A549 (cell line): ENCODE data around the gene SIGLEC7. TPM values are rescaled to one million over a fixed set of nuclear protein-coding genes. Genes with fewer than 3 reads are reported as not detected.

Experiments
- ATAC-seq, 2 experiments: fragments of 200-7000 bp in 1 of 2; fragments of >200 bp in 1 of 2; cut with Nextera tagmentation in 1 of 2; cut with Tn5 transposase in 1 of 2; 3 replicates each; pipeline versions ENCODE4 v1.8.0 to v1.9.1; 2018 to 2020; ENCODE audit warnings: mild to moderate bottlenecking in 1 of 2, moderate library complexity in 1 of 2
- CTCF ChIA-PET: fragments of 300-600 bp; sonication (Branson Sonifier 250); formaldehyde crosslinking; extraction: SDS; loops from one replicate; lab custom pipeline; 2021; ENCODE audit warnings: antibody characterized with exemption, inconsistent platforms; lab: Yijun Ruan, JAX
- POLR2A ChIA-PET: fragments of 350-600 bp; formaldehyde crosslinking; extraction: SDS; loops from one replicate; lab custom pipeline; 2021; ENCODE audit warnings: antibody characterized with exemption, inconsistent platforms; lab: Yijun Ruan, JAX
- DNase-seq, 2 experiments: peaks; one replicate each; pipeline versions ENCODE4 v3.0.0 to v3.0.0-alpha.2; 2011 to 2016; ENCODE audit warnings: low read depth in 1 of 2, low spot score in 1 of 2
- FAIRE-seq: peaks from 2 replicates; lab custom pipeline; 2011; peaks lifted over from hg19 to GRCh38; lab: Jason Lieb, UNC
- H3K27ac ChIP-seq, 2 experiments: fragments of >200 bp; sonication (Bioruptor Twin); formaldehyde crosslinking; 3 replicates each; pipeline ENCODE4 v1.5.1; 2016 to 2017
- H3K4me1 ChIP-seq: fragments of >200 bp; sonication (Bioruptor Twin); formaldehyde crosslinking; 3 replicates; pipeline ENCODE4 v1.6.1; 2016
- H3K4me2 ChIP-seq: fragments of >200 bp; sonication (Bioruptor Twin); formaldehyde crosslinking; 3 replicates; pipeline ENCODE4 v1.6.1; 2016
- H3K4me3 ChIP-seq: fragments of >200 bp; sonication (Bioruptor Twin); formaldehyde crosslinking; 3 replicates; pipeline ENCODE4 v1.5.1; 2016
- H3K9me3 ChIP-seq: fragments of >200 bp; sonication (Bioruptor Twin); formaldehyde crosslinking; 3 replicates; pipeline ENCODE4 v1.6.1; 2016
- CBX2 ChIP-seq: fragments of 200-600 bp; sonication (generic); IDR thresholded peaks from 2 replicates; pipeline ENCODE4 v1.6.1; 2016; ENCODE audit warnings: low read depth, mild to moderate bottlenecking, borderline replicate concordance
- CBX8 ChIP-seq: fragments of 200-600 bp; sonication (generic); IDR thresholded peaks from 2 replicates; pipeline ENCODE4 v1.6.1; 2016
- CEBPB ChIP-seq, 2 experiments: fragments of >200 bp in 1 of 2; sonication (Bioruptor Twin) in 1 of 2; formaldehyde crosslinking in 1 of 2; IDR thresholded peaks; 2 replicates each; pipeline ENCODE4 v1.6.1; 2012 to 2016
- CHD2 ChIP-seq: fragments of 150-350 bp; IDR thresholded peaks from 2 replicates; pipeline ENCODE4 v1.6.1; 2014; ENCODE audit warnings: low read length; ENCODE audit not compliant: partially characterized antibody
- CHD4 ChIP-seq: fragments of 200-600 bp; sonication (generic); IDR thresholded peaks from 2 replicates; pipeline ENCODE4 v1.6.1; 2016; ENCODE audit warnings: antibody characterized with exemption, mild to moderate bottlenecking, borderline replicate concordance
- FOSL2 ChIP-seq, 2 experiments: fragments of 450-650 bp in 1 of 2; fragments of >200 bp in 1 of 2; sonication (Bioruptor Twin) in 1 of 2; formaldehyde crosslinking; IDR thresholded peaks; 2 replicates each; pipeline versions ENCODE4 v1.5.0 to v1.6.1; 2016 to 2020; ENCODE audit warnings: mild to moderate bottlenecking in 1 of 2, moderate library complexity in 1 of 2
- HOXB13 ChIP-seq: fragments of 250-450 bp; sonication (Bioruptor Pico); IDR thresholded peaks from 2 replicates; pipeline ENCODE4 v1.5.0; 2020; ENCODE audit warnings: low read depth, mild to moderate bottlenecking, moderate library complexity
- JUNB ChIP-seq: fragments of >200 bp; sonication (Bioruptor Twin); formaldehyde crosslinking; IDR thresholded peaks from 2 replicates; pipeline ENCODE4 v1.6.1; 2016
- MAZ ChIP-seq: fragments of 150-350 bp; IDR thresholded peaks from 2 replicates; pipeline ENCODE4 v1.6.1; 2014; ENCODE audit warnings: antibody characterized with exemption, low read depth, low read length, borderline replicate concordance
- PHF8 ChIP-seq: fragments of 200-600 bp; sonication (generic); IDR thresholded peaks from 2 replicates; pipeline ENCODE4 v1.6.1; 2016; ENCODE audit warnings: low read depth, mild to moderate bottlenecking, antibody characterized with exemption, moderate library complexity, borderline replicate concordance
- RAD21 ChIP-seq, 2 experiments: fragments of >200 bp in 1 of 2; sonication (Bioruptor Twin) in 1 of 2; formaldehyde crosslinking in 1 of 2; IDR thresholded peaks in 1 of 2; conservative IDR thresholded peaks in 1 of 2; 2 replicates in 1 of 2; 3 replicates in 1 of 2; pipeline ENCODE4 v1.6.1; 2012 to 2018; ENCODE audit warnings: inconsistent platforms in 1 of 2
- SMC3 ChIP-seq: fragments of >200 bp; sonication (Bioruptor Twin); formaldehyde crosslinking; IDR thresholded peaks from 3 replicates; pipeline ENCODE4 v1.6.1; 2018; ENCODE audit warnings: inconsistent platforms
- TFCP2L1 ChIP-seq: fragments of 250-450 bp; sonication (Bioruptor Pico); IDR thresholded peaks from 2 replicates; pipeline ENCODE4 v1.5.0; 2021; ENCODE audit warnings: mild to moderate bottlenecking
- ZC3H11A ChIP-seq: fragments of 450-650 bp; IDR thresholded peaks from 2 replicates; pipeline ENCODE4 v1.6.1; 2014; ENCODE audit warnings: antibody characterized with exemption, mild to moderate bottlenecking
- ZFP36 ChIP-seq: fragments of 450-650 bp; IDR thresholded peaks from 2 replicates; pipeline ENCODE4 v1.6.1; 2014; ENCODE audit warnings: borderline replicate concordance; ENCODE audit not compliant: partially characterized antibody
- ZNF302 ChIP-seq: fragments of 250-450 bp; sonication (Bioruptor Pico); IDR thresholded peaks from 2 replicates; pipeline ENCODE4 v1.9.0; 2021; ENCODE audit warnings: inconsistent platforms, mild to moderate bottlenecking, moderate library complexity
- WGBS: methylation state at CpG from one replicate; pipeline ENCODE4 v1.1.6; 2017; ENCODE audit errors: missing lambda C conversion rate; 5-methylcytosine and 5-hydroxymethylcytosine counted together
- polyA plus RNA-seq, 4 experiments: library from polyadenylated mRNA; depleted of rRNA in 3 of 4; stranded (reverse); fragments of >200 nt; fragmentation: RNase III in 1 of 4; extraction: RNeasy Plus Mini Kit Qiagen cat#74134 plus additional on column Dnase treatment in 1 of 4; gene quantifications; 2 replicates in 3 of 4; 3 replicates in 1 of 4; pipeline ENCODE4 v1.2.3, GENCODE V29; 2011 to 2017
- TF ChIP-seq, protein P1 (sequence below): fragments of >200 bp; sonication (Bioruptor Twin); formaldehyde crosslinking; IDR thresholded peaks from 3 replicates; pipeline ENCODE4 v1.5.1; 2016
- TF ChIP-seq, protein P2 (sequence below): fragments of >200 bp; sonication (Bioruptor Twin); formaldehyde crosslinking; IDR thresholded peaks from 3 replicates; pipeline ENCODE4 v1.6.1; 2016
- TF ChIP-seq, protein P3 (sequence below): fragments of 250-450 bp; sonication (Bioruptor Pico); IDR thresholded peaks from 2 replicates; pipeline ENCODE4 v1.5.0; 2020; ENCODE audit warnings: low read depth, mild to moderate bottlenecking, moderate library complexity
- TF ChIP-seq, protein P4 (sequence below): fragments of 200-600 bp; sonication (generic); IDR thresholded peaks from 2 replicates; pipeline ENCODE4 v1.6.1; 2016; ENCODE audit warnings: antibody characterized with exemption, mild to moderate bottlenecking, moderate library complexity

SIGLEC7 gene
- polyA plus RNA-seq, 2 of the 4 experiments (the other 2 are of a cell fraction), result not detected

DNA sequence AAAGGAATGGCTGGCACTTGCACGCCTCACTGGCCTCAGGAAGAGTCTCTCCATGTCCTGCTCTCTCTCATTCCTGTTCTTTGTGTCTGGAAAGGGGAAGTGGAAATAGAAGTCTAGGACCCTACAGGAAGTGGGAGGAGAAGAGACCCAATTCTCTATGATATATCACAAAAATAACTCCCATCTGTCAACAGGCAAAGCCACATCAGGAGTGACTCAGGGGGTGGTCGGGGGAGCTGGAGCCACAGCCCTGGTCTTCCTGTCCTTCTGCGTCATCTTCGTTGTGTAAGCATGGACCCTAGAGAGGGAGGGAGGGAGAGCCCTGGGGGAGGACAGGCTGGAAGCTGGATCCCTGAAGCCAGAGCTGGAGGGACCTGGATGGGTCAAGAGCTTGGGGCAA is 14.3 kb upstream of the SIGLEC7 start:
- CTCF ChIA-PET, result interaction anchor here (0.6 to 1.5 kb wide), 3 partner anchors 18 to 66 kb away, joined by 3 to 6 read pairs (median 3); no protein-coding TSS in a partner anchor

DNA sequence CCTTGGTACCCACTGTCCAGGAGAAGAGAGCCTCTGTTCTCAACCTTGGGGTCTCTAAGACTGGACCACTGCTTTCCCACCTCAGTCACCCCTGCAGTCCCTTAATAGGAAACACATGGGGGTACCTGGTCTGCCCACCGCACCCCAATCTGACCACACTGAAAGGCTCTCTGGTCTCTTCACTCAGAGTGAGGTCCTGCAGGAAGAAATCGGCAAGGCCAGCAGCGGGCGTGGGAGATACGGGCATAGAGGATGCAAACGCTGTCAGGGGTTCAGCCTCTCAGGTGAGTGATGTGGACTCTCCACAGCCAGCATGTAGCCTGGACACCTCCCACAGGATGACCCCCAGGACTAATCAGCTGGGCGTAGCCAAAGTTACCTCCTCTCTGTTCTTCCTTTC is 13.9 kb upstream of the SIGLEC7 start:
- no peak for DNase-seq
- Histone ChIP-seq H3K4me1 (no peaks in the 10 kb centered on the region), H3K4me2 (no peak overlapping the region), H3K9me3 (no peaks in the 10 kb centered on the region), H3K4me3 (no peak overlapping the region), H3K27ac (no peak overlapping the region)
- no peak for FAIRE-seq
- peak in 1 of 2 experiments; percentile 14; a peak in 2 of 6 replicates for ATAC-seq
- WGBS, result 35% methylated on average over 7 of the region's 7 CpGs
- TF ChIP-seq ZC3H11A (no peak), HOXB13 (CRISPR knock-in tag) (no peak), CBX8 (no peak), SMC3 (no peak), ZNF302 (no peak), RAD21 (conservative IDR thresholded peaks at IDR 0.05 in 1 of 2, IDR thresholded peaks at IDR 0.05 in 1 of 2) (no peak), TFCP2L1 (CRISPR knock-in tag) (no peak), JUNB (no peak), CHD4 (no peak)
- TF ChIP-seq, protein P1, sequence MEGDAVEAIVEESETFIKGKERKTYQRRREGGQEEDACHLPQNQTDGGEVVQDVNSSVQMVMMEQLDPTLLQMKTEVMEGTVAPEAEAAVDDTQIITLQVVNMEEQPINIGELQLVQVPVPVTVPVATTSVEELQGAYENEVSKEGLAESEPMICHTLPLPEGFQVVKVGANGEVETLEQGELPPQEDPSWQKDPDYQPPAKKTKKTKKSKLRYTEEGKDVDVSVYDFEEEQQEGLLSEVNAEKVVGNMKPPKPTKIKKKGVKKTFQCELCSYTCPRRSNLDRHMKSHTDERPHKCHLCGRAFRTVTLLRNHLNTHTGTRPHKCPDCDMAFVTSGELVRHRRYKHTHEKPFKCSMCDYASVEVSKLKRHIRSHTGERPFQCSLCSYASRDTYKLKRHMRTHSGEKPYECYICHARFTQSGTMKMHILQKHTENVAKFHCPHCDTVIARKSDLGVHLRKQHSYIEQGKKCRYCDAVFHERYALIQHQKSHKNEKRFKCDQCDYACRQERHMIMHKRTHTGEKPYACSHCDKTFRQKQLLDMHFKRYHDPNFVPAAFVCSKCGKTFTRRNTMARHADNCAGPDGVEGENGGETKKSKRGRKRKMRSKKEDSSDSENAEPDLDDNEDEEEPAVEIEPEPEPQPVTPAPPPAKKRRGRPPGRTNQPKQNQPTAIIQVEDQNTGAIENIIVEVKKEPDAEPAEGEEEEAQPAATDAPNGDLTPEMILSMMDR, result no peak
- ChIA-PET POLR2A (no interaction called here), CTCF (interaction anchor here (0.6 to 1.5 kb wide), 3 partner anchors 19 to 66 kb away, joined by 3 to 6 read pairs (median 3); no protein-coding TSS in a partner anchor)

More for the DNA sequence above, 14.3 kb upstream of the SIGLEC7 start:
- 59% methylated on average over 4 of the region's 4 CpGs for WGBS
- no peak overlapping the region for H3K27ac ChIP-seq
- no peak overlapping the region for H3K4me2 ChIP-seq
- H3K4me1 ChIP-seq, result no peaks in the 10 kb centered on the region
- no peak for DNase-seq
- POLR2A ChIA-PET, result no interaction called here
- no peaks in the 10 kb centered on the region for H3K9me3 ChIP-seq
- H3K4me3 ChIP-seq, result no peak overlapping the region
- FAIRE-seq, result no peak
- no peak for ATAC-seq
- TF ChIP-seq, protein P2, sequence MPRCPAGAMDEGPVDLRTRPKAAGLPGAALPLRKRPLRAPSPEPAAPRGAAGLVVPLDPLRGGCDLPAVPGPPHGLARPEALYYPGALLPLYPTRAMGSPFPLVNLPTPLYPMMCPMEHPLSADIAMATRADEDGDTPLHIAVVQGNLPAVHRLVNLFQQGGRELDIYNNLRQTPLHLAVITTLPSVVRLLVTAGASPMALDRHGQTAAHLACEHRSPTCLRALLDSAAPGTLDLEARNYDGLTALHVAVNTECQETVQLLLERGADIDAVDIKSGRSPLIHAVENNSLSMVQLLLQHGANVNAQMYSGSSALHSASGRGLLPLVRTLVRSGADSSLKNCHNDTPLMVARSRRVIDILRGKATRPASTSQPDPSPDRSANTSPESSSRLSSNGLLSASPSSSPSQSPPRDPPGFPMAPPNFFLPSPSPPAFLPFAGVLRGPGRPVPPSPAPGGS, result no peak

DNA sequence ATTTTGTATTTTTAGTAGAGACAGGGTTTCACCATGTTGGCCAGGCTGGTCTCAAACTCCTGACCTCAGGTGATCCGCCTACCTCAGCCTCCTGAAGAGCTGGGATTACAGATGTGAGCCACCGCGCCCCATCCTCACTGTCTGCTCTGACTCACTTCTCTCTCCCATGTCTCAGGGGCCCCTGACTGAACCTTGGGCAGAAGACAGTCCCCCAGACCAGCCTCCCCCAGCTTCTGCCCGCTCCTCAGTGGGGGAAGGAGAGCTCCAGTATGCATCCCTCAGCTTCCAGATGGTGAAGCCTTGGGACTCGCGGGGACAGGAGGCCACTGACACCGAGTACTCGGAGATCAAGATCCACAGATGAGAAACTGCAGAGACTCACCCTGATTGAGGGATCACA is 12.4 kb upstream of the SIGLEC7 start:
- TF ChIP-seq ZFP36 (no peak), FOSL2 (IDR thresholded peaks at IDR 0.05) (no peak), FOSL2 (CRISPR knock-in tag; IDR thresholded peaks at IDR 0.05) (no peak), JUNB (no peak), CBX2 (no peak), CEBPB (IDR thresholded peaks at IDR 0.05) (no peak), CHD2 (no peak), MAZ (no peak), PHF8 (no peak)
- TF ChIP-seq, protein P3, sequence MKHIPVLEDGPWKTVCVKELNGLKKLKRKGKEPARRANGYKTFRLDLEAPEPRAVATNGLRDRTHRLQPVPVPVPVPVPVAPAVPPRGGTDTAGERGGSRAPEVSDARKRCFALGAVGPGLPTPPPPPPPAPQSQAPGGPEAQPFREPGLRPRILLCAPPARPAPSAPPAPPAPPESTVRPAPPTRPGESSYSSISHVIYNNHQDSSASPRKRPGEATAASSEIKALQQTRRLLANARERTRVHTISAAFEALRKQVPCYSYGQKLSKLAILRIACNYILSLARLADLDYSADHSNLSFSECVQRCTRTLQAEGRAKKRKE (CRISPR knock-in tag), result no peak
- TF ChIP-seq, protein P4, sequence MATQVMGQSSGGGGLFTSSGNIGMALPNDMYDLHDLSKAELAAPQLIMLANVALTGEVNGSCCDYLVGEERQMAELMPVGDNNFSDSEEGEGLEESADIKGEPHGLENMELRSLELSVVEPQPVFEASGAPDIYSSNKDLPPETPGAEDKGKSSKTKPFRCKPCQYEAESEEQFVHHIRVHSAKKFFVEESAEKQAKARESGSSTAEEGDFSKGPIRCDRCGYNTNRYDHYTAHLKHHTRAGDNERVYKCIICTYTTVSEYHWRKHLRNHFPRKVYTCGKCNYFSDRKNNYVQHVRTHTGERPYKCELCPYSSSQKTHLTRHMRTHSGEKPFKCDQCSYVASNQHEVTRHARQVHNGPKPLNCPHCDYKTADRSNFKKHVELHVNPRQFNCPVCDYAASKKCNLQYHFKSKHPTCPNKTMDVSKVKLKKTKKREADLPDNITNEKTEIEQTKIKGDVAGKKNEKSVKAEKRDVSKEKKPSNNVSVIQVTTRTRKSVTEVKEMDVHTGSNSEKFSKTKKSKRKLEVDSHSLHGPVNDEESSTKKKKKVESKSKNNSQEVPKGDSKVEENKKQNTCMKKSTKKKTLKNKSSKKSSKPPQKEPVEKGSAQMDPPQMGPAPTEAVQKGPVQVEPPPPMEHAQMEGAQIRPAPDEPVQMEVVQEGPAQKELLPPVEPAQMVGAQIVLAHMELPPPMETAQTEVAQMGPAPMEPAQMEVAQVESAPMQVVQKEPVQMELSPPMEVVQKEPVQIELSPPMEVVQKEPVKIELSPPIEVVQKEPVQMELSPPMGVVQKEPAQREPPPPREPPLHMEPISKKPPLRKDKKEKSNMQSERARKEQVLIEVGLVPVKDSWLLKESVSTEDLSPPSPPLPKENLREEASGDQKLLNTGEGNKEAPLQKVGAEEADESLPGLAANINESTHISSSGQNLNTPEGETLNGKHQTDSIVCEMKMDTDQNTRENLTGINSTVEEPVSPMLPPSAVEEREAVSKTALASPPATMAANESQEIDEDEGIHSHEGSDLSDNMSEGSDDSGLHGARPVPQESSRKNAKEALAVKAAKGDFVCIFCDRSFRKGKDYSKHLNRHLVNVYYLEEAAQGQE, result no peak
- H3K4me2 ChIP-seq, result no peak overlapping the region
- no peak overlapping the region for H3K4me3 ChIP-seq
- CTCF ChIA-PET, result interaction anchor here (0.8 to 1.4 kb wide), 4 partner anchors 10 to 109 kb away, joined by 3 to 4 read pairs (median 3); partner anchors contain the start of gene SIGLEC7
- H3K27ac ChIP-seq, result no peak overlapping the region
- WGBS, result 22% methylated on average over 8 of the region's 8 CpGs
- H3K9me3 ChIP-seq, result peaks cover 6% of the 10 kb centered on the region; the same call in 1 of the 3 replicates
- POLR2A ChIA-PET, result no interaction called here
- DNase-seq, result no peak
- no peak for ATAC-seq
- no peaks in the 10 kb centered on the region for H3K4me1 ChIP-seq
- no peak for FAIRE-seq
